Prostate gland (tissue), 2 donors: ENCODE measurements around the gene TTC34. TPM values are rescaled to one million over a fixed set of nuclear protein-coding genes. Genes with fewer than 3 reads are reported as not detected.
"Not testable (repeated sequence)": the region's sequence is repeated elsewhere in the genome, so short reads cannot be mapped to it uniquely, and the experiment has no call there.

ENCODE experiments used
- DNase-seq: peaks from one replicate; pipeline ENCODE4 v3.0.0-alpha.2; 2019; ENCODE audit warnings: low spot score
- H3K27ac ChIP-seq, 2 donors: fragments of 200-600 bp; sonication (generic); 2 replicates each; pipeline ENCODE4 v1.5.1; 2017 to 2019
- H3K27me3 ChIP-seq: fragments of 200-600 bp; sonication (generic); replicated peaks from 2 replicates; pipeline ENCODE4 v1.5.1; 2019; ENCODE audit not compliant: insufficient read depth
- H3K36me3 ChIP-seq, 2 donors: fragments of 200-600 bp; sonication (generic); 1 replicate in 1 of 2; 2 replicates in 1 of 2; pipeline versions ENCODE4 v1.5.1 to v1.8.1; 2017 to 2019
- H3K4me1 ChIP-seq: fragments of 200-600 bp; sonication (generic); replicated peaks from 2 replicates; pipeline ENCODE4 v1.5.1; 2019
- H3K4me3 ChIP-seq, 2 donors: fragments of 200-600 bp; sonication (generic); 2 replicates each; pipeline ENCODE4 v1.5.1; 2017 to 2019
- H3K9me3 ChIP-seq: fragments of 200-600 bp; sonication (generic); 2 replicates; pipeline ENCODE4 v1.5.1; 2017
- WGBS: methylation state at CpG from one replicate; pipeline ENCODE4 v1.1.5; 2018; 5-methylcytosine and 5-hydroxymethylcytosine counted together
- intact Hi-C: fragments of 100-400 bp; cut with DNase I; formaldehyde crosslinking; loops from one replicate; pipeline ENCODE4 v1.14.2; 2022
- total RNA-seq, 2 donors: library from RNA; depleted of rRNA; stranded (reverse); fragments of >200 nt; gene quantifications; one replicate each; pipeline ENCODE4 v1.1.0, GENCODE V29; 2016

TTC34 gene
- total RNA-seq, 2 donors from 2014 or later = 0.32 to 1.2 TPM

- H3K27me3 ChIP-seq, H3K27ac ChIP-seq, intact Hi-C loops, H3K4me1 ChIP-seq, DNase-seq, H3K36me3 ChIP-seq, H3K9me3 ChIP-seq, H3K4me3 ChIP-seq: not testable (repeated sequence)
- WGBS = 17% methylated on average over 4 of the region's 9 CpGs
Observed at GRCh38 chr1:2684878-2685277, 116.6 kb downstream of the TTC34 start.

- H3K4me3 ChIP-seq, H3K27ac ChIP-seq, H3K27me3 ChIP-seq, DNase-seq, H3K36me3 ChIP-seq, intact Hi-C loops, H3K4me1 ChIP-seq, H3K9me3 ChIP-seq: not testable (repeated sequence)
- 47% methylated on average over 7 of the region's 7 CpGs for WGBS
Observed at GRCh38 chr1:2684000-2684399, 117.5 kb downstream of the TTC34 start.

GRCh38 chr1:2683321-2683741, 118.2 kb downstream of the TTC34 start:
- H3K36me3 ChIP-seq, H3K9me3 ChIP-seq, intact Hi-C loops, H3K4me3 ChIP-seq, H3K27me3 ChIP-seq, H3K4me1 ChIP-seq, DNase-seq, H3K27ac ChIP-seq: not testable (repeated sequence)
- WGBS = 41% methylated on average over 4 of the region's 9 CpGs

GRCh38 chr1:2682879-2683278, 118.6 kb downstream of the TTC34 start:
- DNase-seq, H3K4me3 ChIP-seq, H3K27ac ChIP-seq, H3K9me3 ChIP-seq, H3K4me1 ChIP-seq, H3K27me3 ChIP-seq, intact Hi-C loops, H3K36me3 ChIP-seq: not testable (repeated sequence)
- no CpG with 5 or more reads among the region's 11 CpGs for WGBS

GRCh38 chr1:2676726-2677125, 124.8 kb downstream of the TTC34 start:
- whole genome bisulfite sequencing = no CpG with 5 or more reads among the region's 10 CpGs
- H3K36me3 ChIP-seq, H3K9me3 ChIP-seq, H3K4me1 ChIP-seq, H3K27ac ChIP-seq, DNase-seq, H3K27me3 ChIP-seq, H3K4me3 ChIP-seq, intact Hi-C loops: not testable (repeated sequence)

GRCh38 chr1:2671656-2672055, 129.8 kb downstream of the TTC34 start:
- H3K27me3 ChIP-seq, intact Hi-C loops, H3K4me3 ChIP-seq, H3K27ac ChIP-seq, H3K9me3 ChIP-seq, H3K4me1 ChIP-seq, DNase-seq, H3K36me3 ChIP-seq: not testable (repeated sequence)
- 59% methylated on average over 7 of the region's 11 CpGs for WGBS

- intact Hi-C loops, H3K27ac ChIP-seq, H3K36me3 ChIP-seq, H3K4me1 ChIP-seq, H3K27me3 ChIP-seq, H3K4me3 ChIP-seq, H3K9me3 ChIP-seq, DNase-seq: not testable (repeated sequence)
- WGBS = 49% methylated on average over 6 of the region's 8 CpGs
Observed at GRCh38 chr1:2659806-2660205, 141.7 kb downstream of the TTC34 start.

GRCh38 chr1:2657909-2658308, 143.6 kb downstream of the TTC34 start:
- intact Hi-C loops, H3K27ac ChIP-seq, H3K4me1 ChIP-seq, H3K36me3 ChIP-seq, H3K27me3 ChIP-seq, H3K9me3 ChIP-seq, DNase-seq, H3K4me3 ChIP-seq: not testable (repeated sequence)
- whole genome bisulfite sequencing = no CpG with 5 or more reads among the region's 10 CpGs

- 40% methylated on average over 2 of the region's 12 CpGs for WGBS
- H3K4me1 ChIP-seq, H3K27me3 ChIP-seq, intact Hi-C loops, H3K9me3 ChIP-seq, H3K36me3 ChIP-seq, DNase-seq, H3K27ac ChIP-seq, H3K4me3 ChIP-seq: not testable (repeated sequence)
Observed at GRCh38 chr1:2657124-2657523, 144.4 kb downstream of the TTC34 start.

- H3K9me3 ChIP-seq, H3K36me3 ChIP-seq, H3K27me3 ChIP-seq, DNase-seq, H3K27ac ChIP-seq, H3K4me3 ChIP-seq, intact Hi-C loops, H3K4me1 ChIP-seq: not testable (repeated sequence)
- 40% methylated on average over 16 of the region's 16 CpGs for WGBS
Observed at GRCh38 chr1:2655598-2656434, 145.7 kb downstream of the TTC34 start.

GRCh38 chr1:2654443-2654948, 147.0 kb downstream of the TTC34 start:
- H3K27ac ChIP-seq, H3K9me3 ChIP-seq, H3K36me3 ChIP-seq, H3K4me3 ChIP-seq, DNase-seq, intact Hi-C loops, H3K4me1 ChIP-seq, H3K27me3 ChIP-seq: not testable (repeated sequence)
- WGBS = 37% methylated on average over 14 of the region's 14 CpGs

GRCh38 chr1:2653741-2654442, 147.6 kb downstream of the TTC34 start:
- H3K27ac ChIP-seq, H3K27me3 ChIP-seq, intact Hi-C loops, H3K36me3 ChIP-seq, H3K4me3 ChIP-seq, H3K4me1 ChIP-seq, H3K9me3 ChIP-seq, DNase-seq: not testable (repeated sequence)
- WGBS = 37% methylated on average over 14 of the region's 14 CpGs
